Measurements from ENCODE around the gene ACKR4. TPM values are rescaled to one million over a fixed set of nuclear protein-coding genes. Genes with fewer than 3 reads are reported as not detected.

The ACKR4 gene
- total RNA-seq, 4 donors from 2014 or later, result 0.81 to 3.2 TPM; not detected in 2

DNA sequence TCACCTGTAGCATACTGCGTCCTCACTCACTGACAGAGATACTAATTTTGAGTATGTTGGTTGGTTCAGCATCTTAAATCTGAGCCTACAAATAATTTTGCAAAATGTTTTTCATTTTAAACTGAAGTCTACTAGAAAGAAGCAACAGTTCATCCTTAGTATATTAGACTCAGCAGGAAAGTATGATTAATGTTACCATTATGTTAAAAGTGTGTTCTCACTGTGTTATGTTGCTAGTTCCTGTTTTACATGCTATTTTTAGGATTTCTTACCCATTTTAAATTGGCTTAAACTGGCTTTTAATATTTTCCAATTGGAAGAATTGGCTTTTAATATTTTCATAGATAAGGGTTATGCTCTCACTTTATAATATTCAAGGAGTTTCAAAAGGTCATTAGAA, 25.7 kb downstream of the ACKR4 start:
- no peak overlapping the region for H3K4me3 ChIP-seq
- no peaks in the 10 kb centered on the region for H3K4me1 ChIP-seq
- no peaks in the 10 kb centered on the region for H3K9me3 ChIP-seq
- WGBS, 2 donors (ENCODE audit: low coverage in 1 of 2), result 95 to 100% methylated on average over 1 of the region's 1 CpG
- no peak for TF ChIP-seq EP300 (IDR thresholded peaks at IDR 0.05)
- TF ChIP-seq, protein P1, sequence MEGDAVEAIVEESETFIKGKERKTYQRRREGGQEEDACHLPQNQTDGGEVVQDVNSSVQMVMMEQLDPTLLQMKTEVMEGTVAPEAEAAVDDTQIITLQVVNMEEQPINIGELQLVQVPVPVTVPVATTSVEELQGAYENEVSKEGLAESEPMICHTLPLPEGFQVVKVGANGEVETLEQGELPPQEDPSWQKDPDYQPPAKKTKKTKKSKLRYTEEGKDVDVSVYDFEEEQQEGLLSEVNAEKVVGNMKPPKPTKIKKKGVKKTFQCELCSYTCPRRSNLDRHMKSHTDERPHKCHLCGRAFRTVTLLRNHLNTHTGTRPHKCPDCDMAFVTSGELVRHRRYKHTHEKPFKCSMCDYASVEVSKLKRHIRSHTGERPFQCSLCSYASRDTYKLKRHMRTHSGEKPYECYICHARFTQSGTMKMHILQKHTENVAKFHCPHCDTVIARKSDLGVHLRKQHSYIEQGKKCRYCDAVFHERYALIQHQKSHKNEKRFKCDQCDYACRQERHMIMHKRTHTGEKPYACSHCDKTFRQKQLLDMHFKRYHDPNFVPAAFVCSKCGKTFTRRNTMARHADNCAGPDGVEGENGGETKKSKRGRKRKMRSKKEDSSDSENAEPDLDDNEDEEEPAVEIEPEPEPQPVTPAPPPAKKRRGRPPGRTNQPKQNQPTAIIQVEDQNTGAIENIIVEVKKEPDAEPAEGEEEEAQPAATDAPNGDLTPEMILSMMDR (IDR thresholded peaks at IDR 0.05), result no peak
- H3K36me3 ChIP-seq, result peaks cover 0 to 54% of the 10 kb centered on the region in 2 donors
- H3K27ac ChIP-seq, result no peak overlapping the region
- no peaks in the 10 kb centered on the region for H3K27me3 ChIP-seq
- no peak for ATAC-seq

DNA sequence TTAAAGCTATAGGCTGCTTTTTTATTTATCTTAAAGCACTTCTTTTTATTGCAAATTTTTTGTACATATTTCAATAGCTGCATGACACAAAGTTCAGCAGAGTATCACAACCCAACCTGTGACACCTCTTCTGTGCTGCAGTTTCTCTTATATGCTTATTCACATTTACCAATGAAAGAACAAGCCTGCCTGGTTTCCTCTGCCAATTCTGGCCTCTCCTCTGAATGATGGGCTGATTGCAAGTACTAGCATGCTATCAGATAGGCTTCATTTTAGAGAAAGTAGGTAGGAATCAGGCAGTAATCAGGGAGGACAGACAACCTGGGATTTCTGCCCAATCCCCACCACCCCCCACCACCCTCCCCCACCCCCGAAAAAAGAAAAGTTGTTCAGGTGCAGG, 26.6 kb downstream of the ACKR4 start:
- Histone ChIP-seq H3K27me3 (no peaks in the 10 kb centered on the region), H3K27ac (no peak overlapping the region), H3K9me3 (no peaks in the 10 kb centered on the region), H3K4me3 (no peak overlapping the region), H3K36me3 (peaks cover 0 to 62% of the 10 kb centered on the region in 2 donors), H3K4me1 (no peaks in the 10 kb centered on the region)
- ATAC-seq, result no peak
- TF ChIP-seq EP300 (IDR thresholded peaks at IDR 0.05), result no peak
- TF ChIP-seq POLR2AphosphoS5 (IDR thresholded peaks at IDR 0.05), result no peak
- TF ChIP-seq, protein P1 (IDR thresholded peaks at IDR 0.05), result no peak
- TF ChIP-seq POLR2A (IDR thresholded peaks at IDR 0.05), result no peak
- WGBS, 2 donors (ENCODE audit: low coverage in 1 of 2), result 83% methylated on average over 1 of the region's 1 CpG; no CpG with 5 or more reads in 1 of the 2 donors

DNA sequence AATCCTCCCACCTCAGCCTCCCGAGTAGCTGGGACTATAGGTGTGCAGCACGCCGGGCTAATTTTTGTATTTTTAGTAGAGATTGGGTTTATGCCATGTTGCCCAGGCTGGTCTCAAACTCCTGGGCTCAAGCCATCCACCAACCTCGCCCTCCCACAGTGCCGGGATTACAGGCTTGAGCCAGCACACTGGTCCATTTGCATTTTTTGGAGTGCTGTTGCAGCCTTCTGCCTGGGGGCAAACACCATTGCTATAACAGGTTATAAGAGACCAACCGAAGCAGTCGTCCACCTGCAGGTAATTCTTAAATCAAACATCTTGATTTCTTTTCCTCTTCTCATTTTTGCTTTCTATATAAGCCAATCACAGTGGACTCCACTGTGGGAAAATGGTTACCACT, 27.7 kb downstream of the ACKR4 start:
- Histone ChIP-seq H3K27ac (no peak overlapping the region), H3K4me3 (no peak overlapping the region), H3K36me3 (peaks cover 0 to 68% of the 10 kb centered on the region in 2 donors), H3K27me3 (no peaks in the 10 kb centered on the region), H3K9me3 (no peaks in the 10 kb centered on the region), H3K4me1 (no peaks in the 10 kb centered on the region)
- WGBS, 2 donors (ENCODE audit: low coverage in 1 of 2), result 79 to 93% methylated on average over 2 to 4 of the region's 7 CpGs
- ATAC-seq, result no peak
- no peak for TF ChIP-seq EP300 (IDR thresholded peaks at IDR 0.05)
- TF ChIP-seq, protein P1 (IDR thresholded peaks at IDR 0.05), result no peak
- no peak for TF ChIP-seq POLR2A (IDR thresholded peaks at IDR 0.05)
- no peak for TF ChIP-seq POLR2AphosphoS5 (IDR thresholded peaks at IDR 0.05)

DNA sequence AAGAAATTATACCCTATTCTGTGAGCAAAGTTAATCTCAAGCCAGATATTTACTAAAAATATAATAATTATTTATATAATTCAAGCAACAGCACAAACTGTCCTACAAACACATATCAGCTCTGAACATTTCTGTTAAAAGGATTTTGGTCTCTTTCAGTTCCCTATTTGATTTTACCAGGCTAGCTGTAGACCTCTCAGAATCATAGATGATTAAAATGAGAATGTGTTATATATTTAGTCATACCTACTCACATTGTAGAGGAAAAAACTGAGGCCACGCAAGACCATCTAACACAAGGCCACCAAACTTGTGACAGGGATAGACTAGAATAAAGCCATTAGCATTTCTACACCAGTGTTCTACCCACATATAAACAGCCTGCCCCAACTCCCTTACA, 28.5 kb downstream of the ACKR4 start:
- H3K36me3 ChIP-seq, result peaks cover 0 to 70% of the 10 kb centered on the region in 2 donors
- no peak overlapping the region for H3K4me3 ChIP-seq

DNA sequence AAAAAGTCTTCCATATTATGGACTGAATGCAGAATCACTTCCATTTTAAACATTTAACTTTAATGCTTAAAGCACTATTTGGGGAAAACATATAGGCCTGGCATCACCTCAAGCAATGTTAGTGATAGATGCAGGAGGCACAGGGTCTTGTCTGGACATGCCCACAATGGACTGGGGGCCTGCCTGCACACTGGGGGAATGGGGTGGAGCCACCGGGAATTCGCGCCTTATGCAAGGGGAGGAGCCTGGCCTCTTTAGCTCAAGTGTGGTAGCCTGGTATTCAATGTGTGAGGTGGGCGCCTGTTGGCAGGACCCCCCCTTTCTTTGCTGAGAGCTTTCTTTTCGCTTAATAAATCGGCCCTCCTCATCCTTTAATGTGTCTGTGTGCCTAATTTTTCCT, 29.9 kb downstream of the ACKR4 start:
- H3K4me3 ChIP-seq, result no peak overlapping the region
- no peak for TF ChIP-seq POLR2AphosphoS5 (IDR thresholded peaks at IDR 0.05)
- no peak for TF ChIP-seq EP300 (IDR thresholded peaks at IDR 0.05)
- no peak for TF ChIP-seq POLR2A (IDR thresholded peaks at IDR 0.05)
- TF ChIP-seq, protein P1 (IDR thresholded peaks at IDR 0.05), result no peak
- no peaks in the 10 kb centered on the region for H3K4me1 ChIP-seq
- 100% methylated on average over 1 to 2 of the region's 6 CpGs for WGBS, 2 donors (ENCODE audit: low coverage in 1 of 2)
- no peak for ATAC-seq
- H3K9me3 ChIP-seq, result no peaks in the 10 kb centered on the region
- H3K27ac ChIP-seq, result no peak overlapping the region
- H3K27me3 ChIP-seq, result no peaks in the 10 kb centered on the region
- H3K36me3 ChIP-seq, result peaks cover 0 to 72% of the 10 kb centered on the region in 2 donors

More for the DNA sequence above, 28.5 kb downstream of the ACKR4 start:
- H3K4me1 ChIP-seq, result no peaks in the 10 kb centered on the region
- ATAC-seq, result no peak
- 100% methylated on average over 1 of the region's 1 CpG for WGBS, 2 donors (ENCODE audit: low coverage in 1 of 2)
- TF ChIP-seq, protein P1 (IDR thresholded peaks at IDR 0.05), result no peak
- TF ChIP-seq EP300 (IDR thresholded peaks at IDR 0.05) (no peak), POLR2A (IDR thresholded peaks at IDR 0.05) (no peak), POLR2AphosphoS5 (IDR thresholded peaks at IDR 0.05) (no peak)
- no peak overlapping the region for H3K27ac ChIP-seq
- no peaks in the 10 kb centered on the region for H3K27me3 ChIP-seq
- no peaks in the 10 kb centered on the region for H3K9me3 ChIP-seq

All from gastroesophageal sphincter (tissue), 4 donors.